Stimulated activated CD4-positive, alpha-beta T cell treated with anti-CD3 and anti-CD28 coated beads, Interleukin-4, amount 100 ng/mL, for 24 hours (primary cell): ENCODE data around the gene UBLCP1.
"Not testable (repeated sequence)": the region's sequence is repeated elsewhere in the genome, so short reads cannot be mapped to it uniquely, and the experiment has no call there.

Source experiments
- DNase-seq: peaks from one replicate; pipeline ENCODE4 v3.0.0-alpha.2; 2020

The UBLCP1 gene, protein sequence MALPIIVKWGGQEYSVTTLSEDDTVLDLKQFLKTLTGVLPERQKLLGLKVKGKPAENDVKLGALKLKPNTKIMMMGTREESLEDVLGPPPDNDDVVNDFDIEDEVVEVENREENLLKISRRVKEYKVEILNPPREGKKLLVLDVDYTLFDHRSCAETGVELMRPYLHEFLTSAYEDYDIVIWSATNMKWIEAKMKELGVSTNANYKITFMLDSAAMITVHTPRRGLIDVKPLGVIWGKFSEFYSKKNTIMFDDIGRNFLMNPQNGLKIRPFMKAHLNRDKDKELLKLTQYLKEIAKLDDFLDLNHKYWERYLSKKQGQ

GRCh38 chr5:159262859-159263568, at the start of gene UBLCP1:
TSS of gene UBLCP1 (plus strand) at chr5:159263290. CDS start at chr5:159268916, 5,626 bp downstream.
- DNase-seq, result peak; percentile 84

GRCh38 chr5:159214486-159215271, 48.4 kb upstream of the UBLCP1 start:
- DNase-seq, result no peak

DNA sequence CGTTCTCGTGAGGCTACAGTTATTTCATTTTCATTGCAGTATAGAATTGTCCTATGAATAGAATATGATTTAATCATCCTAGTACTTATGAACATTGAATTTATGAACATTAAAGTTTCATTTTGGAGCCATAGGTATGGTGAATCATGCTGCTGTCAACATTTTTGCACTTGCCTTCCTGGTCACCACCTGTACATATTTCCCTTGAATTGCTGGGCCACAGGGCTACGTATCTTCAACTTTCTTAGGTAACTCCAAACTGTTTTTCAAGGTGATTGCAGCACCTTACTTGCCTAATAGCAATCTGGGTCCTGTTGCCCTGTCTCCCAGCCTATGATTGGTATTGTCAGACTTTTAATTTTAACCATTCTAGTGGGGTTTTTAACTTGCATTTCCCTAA, 47.2 kb upstream of the UBLCP1 start:
- DNase-seq, result no peak

DNA sequence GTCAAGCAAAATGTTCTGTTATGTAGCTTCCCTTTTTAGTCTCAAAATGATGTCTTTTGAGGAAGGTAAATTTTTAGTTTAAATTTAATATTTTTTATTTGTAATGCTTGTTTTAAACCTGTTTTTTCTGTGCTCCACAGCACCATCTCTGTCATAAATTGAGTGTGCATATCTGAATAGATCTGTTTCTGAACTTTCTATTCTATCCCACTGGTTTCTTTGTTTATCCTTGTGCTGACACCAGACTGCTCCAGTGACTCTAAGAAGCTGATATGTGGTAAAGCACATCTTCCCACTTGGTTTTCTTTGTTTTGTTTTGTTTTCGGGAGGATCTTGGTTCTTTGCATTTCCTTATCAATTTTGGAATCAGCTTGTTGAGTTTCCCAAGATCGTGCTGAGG, 46.6 kb upstream of the UBLCP1 start:
- no peak for DNase-seq

DNA sequence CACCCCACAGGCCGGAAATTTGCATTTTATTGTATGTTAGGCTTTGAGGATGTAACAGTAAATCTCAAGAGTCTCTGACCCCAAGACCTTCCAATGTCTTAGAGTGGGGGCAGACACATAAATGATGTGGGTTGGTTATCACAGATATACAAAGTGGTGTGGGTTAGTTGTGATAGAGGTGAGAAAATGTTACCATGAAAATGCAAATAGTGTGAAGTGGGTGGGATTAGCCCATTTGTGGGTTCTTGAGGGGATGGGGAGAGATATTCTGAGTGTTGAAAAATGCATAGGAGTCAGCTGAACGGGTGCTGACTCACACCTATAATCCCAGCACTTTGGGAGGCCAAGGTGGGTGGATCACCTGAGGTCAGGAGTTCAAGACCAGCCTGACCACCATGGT, 45.9 kb upstream of the UBLCP1 start:
- peak; percentile 8 for DNase-seq

GRCh38 chr5:159218595-159219023, 44.5 kb upstream of the UBLCP1 start:
- no peak for DNase-seq

DNA sequence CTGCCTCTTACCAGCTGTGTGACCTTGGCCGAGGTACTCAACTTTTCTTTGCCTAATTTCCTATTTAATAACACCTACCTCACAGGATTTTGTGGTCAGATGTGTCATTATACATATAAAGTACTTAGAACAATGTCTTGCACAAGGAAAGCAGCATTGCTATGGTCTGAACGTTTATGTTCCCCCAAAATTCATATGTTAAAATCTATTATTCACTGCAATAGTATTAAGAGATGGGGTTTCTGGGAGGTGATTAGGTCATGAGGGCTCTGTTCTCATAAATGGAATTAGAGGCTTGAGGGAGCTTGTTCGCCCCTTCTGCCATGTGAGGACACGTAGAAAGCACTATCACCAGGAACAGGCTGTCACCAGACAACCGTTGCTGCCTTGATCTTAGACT, 42.9 kb upstream of the UBLCP1 start:
- DNase-seq, result no peak

DNA sequence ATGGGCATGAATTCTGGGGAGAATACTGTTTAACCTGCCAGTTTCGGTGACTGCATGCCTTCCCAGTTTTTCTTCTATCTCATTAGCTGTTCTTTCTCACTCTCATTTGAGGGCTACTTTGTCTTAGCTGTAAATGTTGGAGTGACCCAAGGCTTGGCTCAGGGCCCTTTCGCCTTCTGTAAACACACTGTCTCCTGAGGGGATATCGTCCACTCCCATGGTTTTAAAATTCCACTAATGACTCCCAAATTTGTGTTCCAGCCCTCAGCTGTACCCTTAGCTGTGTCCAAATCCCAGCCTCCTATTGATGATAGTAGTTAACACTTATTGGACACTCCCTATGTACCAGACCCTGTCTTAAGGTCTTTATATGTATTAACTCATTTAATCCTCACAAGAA, 39.6 kb upstream of the UBLCP1 start:
- DNase-seq, result no peak

DNA sequence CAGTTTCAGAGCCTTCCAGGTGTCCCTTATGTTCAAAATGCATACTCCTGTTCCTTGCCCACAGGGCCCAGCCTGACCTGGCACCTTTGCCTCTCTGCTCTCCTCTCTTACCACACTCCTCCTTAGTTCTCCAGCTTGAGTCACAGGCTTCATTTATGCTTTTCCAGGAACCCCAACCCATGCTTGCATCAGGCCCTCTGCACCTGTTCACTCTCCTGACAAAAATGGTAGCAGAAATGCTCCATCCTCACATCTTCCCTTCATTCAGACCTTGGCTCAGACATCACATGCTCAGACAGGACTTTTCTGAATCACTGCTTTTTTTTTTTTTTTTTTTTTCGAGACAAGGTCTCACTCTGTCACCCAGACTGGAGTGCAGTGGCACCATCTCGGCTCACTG, 38.6 kb upstream of the UBLCP1 start:
- no peak for DNase-seq

DNA sequence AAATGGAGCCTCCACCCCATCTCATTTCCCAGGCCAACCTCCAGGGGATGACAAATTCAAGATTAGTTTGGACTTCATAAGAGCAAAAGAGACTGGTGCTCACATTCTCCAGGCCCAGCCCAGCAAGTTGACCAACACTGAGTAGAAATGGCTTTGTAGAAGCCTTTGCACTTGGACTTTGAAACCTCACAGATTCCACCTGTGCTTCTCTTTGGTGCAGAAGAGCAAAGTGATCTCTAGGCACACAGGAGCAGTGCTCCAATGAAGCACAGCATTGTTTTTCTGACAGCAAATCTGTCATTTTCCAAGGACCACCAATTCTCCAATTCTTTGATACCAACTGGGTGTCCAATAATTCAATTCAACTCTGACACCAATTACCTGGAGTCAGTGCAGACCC, 36.6 kb upstream of the UBLCP1 start:
- no peak for DNase-seq

GRCh38 chr5:159227452-159227851, 35.6 kb upstream of the UBLCP1 start:
- DNase-seq, result no peak

DNA sequence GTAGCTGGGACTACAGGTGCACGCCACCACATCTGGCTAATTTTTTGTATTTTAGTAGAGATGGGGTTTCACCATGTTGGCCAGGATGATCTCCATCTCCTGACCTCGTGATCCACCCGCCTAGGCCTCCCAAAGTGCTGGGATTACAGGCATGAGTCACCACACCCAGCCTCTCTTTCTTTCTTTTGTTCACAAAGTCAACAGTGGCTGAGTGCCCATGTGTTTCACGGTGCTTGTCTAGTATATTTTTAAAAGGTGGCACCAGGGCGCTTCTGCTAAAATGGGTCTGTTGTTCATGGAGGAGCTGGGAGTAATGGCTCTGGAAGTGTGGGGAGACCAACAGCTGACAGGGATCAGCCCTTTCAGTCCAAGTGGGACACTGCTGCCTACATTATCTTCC, 35.0 kb upstream of the UBLCP1 start:
- DNase-seq, result not testable (repeated sequence)

DNA sequence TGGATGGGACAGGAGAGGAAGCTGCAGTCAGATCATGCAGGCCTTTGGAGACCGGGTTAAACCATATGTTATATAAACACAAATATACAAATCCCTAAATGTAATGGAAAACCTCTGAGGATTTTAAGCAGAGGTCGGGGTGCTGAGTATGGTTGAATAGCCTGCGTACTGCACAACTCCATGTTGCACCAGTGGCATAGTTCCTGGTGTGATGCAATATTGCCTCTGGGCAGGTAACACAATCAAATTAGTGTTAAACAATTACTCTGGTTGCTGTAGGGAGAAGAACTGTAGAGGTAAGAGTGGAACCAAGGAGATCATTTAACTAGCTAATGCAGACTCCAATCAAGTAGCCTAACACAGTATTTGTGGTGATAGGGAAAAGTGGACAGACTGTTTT, 32.4 kb upstream of the UBLCP1 start:
- DNase-seq, result no peak

- DNase-seq, result no peak
These were observed 31.9 kb upstream of the UBLCP1 start for GRCh38 chr5:159231167-159231566.

GRCh38 chr5:159235871-159236520, 27.1 kb upstream of the UBLCP1 start:
- DNase-seq, result not testable (repeated sequence)

- peak; percentile 26 for DNase-seq
These were observed 22.7 kb upstream of the UBLCP1 start for GRCh38 chr5:159240301-159240870.

- no peak for DNase-seq
These were observed 21.0 kb upstream of the UBLCP1 start for GRCh38 chr5:159241946-159242552.

- no peak for DNase-seq
These were observed 20.4 kb upstream of the UBLCP1 start for GRCh38 chr5:159242656-159243055.

GRCh38 chr5:159243385-159243784, 19.7 kb upstream of the UBLCP1 start:
- DNase-seq, result no peak

DNA sequence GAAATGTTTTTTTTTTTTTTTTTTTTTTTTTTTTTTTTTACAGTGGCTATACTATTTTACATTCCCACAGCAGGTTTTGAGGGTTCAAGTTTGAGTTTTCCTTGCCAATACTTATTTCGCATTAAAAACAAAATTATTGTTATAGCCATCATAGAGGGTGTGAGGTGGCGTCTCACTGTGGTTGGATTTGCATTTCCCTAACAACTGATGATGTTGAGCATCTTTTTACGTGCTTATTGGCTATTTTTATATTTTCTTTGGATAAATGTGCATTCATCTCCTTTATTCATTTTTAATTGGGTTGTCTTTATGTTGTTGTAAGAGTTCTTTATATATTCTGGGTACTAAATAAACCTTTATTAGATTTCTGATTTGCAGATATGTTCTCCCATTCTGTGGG, 18.9 kb upstream of the UBLCP1 start:
- DNase-seq, result no peak

DNA sequence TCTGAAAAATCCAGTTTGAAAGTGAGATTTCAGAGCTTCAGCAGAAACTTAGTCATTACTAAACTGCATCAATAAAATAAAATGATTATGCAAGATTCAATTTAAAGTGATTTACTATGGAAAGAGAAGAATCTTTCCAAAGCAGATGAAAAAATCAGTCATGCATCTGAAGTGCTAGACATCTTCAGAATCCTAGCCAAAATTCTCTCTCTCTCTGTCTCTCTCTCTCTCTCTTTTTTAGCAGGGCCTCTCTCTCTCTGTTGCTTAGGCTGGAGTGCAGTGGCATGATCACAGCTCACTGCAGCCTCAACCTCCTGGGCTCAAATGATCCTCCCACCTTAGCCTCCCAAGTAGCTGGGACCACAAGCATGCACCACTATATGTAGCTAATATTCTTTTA, 18.2 kb upstream of the UBLCP1 start:
- DNase-seq, result no peak

DNA sequence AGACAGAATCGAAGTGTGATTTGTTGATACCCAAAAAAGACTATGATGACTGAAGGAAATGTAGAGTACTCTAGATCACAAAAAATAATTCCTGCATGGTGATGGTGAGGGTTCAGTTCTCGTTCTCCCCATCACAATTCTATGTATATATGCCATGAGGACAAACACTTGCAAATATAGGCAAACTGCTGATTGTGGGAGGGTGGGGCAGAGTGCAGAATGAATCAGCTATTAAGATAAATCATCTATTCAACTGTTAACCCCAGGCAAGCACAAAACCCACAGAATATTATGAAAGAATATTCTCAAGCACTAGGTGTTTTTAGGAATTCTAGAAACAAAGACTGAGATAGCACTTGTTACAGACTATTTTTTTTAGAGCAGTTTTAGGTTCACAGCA, 13.9 kb upstream of the UBLCP1 start:
- DNase-seq, result no peak
